Stimulated activated naive CD8-positive, alpha-beta T cell treated with anti-CD3 and anti-CD28 coated beads, Interleukin-15, amount 100 ng/mL, for 72 hours (primary cell): ENCODE results near the gene ACR.
"Not testable (repeated sequence)": the region's sequence is repeated elsewhere in the genome, so short reads cannot be mapped to it uniquely, and the experiment has no call there.

ENCODE experiments used
- ATAC-seq: fragments of 150-1000 bp; cut with Tn5 transposase; 2 replicates; pipeline ENCODE4 v1.10.0; 2021; ENCODE audit warnings: mild to moderate bottlenecking, moderate library complexity
- DNase-seq, 2 donors: peaks; one replicate each; pipeline ENCODE4 v3.0.0; 2021 to 2022
- H3K27ac Mint-ChIP-seq, 2 donors: one replicate each; pipeline ENCODE4 v1.8.0; 2022; ENCODE audit warnings: mild to moderate bottlenecking in 2 of 2, mixed read lengths in 2 of 2, moderate library complexity in 2 of 2
- H3K27me3 Mint-ChIP-seq: one replicate; pipeline ENCODE4 v1.8.0; 2022; ENCODE audit warnings: mixed read lengths
- H3K4me1 Mint-ChIP-seq: one replicate; pipeline ENCODE4 v1.8.0; 2022; ENCODE audit warnings: mild to moderate bottlenecking, mixed read lengths
- H3K4me3 Mint-ChIP-seq, 2 donors: one replicate each; pipeline ENCODE4 v1.8.0; 2022; ENCODE audit warnings: mild to moderate bottlenecking in 2 of 2, mixed read lengths in 2 of 2, moderate library complexity in 1 of 2
- H3K9me3 Mint-ChIP-seq, 2 donors: one replicate each; pipeline ENCODE4 v1.8.0; 2022; ENCODE audit warnings: mixed read lengths in 2 of 2

Gene ACR

GRCh38 chr22:50733521-50734342, 4.3 kb upstream of the ACR start:
- DNase-seq (peak in 1 of 2 donors; percentile 5), ATAC-seq (no peak)
- no peak overlapping the region for H3K4me3 Mint-ChIP-seq
- no peaks in the 10 kb centered on the region for H3K27me3 Mint-ChIP-seq
- no peaks in the 10 kb centered on the region for H3K9me3 Mint-ChIP-seq
- peak overlapping the region in 1 of 2 donors; percentile 55 for H3K27ac Mint-ChIP-seq
- no peaks in the 10 kb centered on the region for H3K4me1 Mint-ChIP-seq

- DNase-seq: peak in 1 of 2 donors; percentile 6
- no peak overlapping the region for H3K4me3 Mint-ChIP-seq
- no peaks in the 10 kb centered on the region for H3K4me1 Mint-ChIP-seq
- H3K27ac Mint-ChIP-seq: no peak overlapping the region
- H3K27me3 Mint-ChIP-seq: no peaks in the 10 kb centered on the region
- no peaks in the 10 kb centered on the region for H3K9me3 Mint-ChIP-seq
- ATAC-seq: no peak
Observed at GRCh38 chr22:50734343-50734771, 3.6 kb upstream of the ACR start.

- no peaks in the 10 kb centered on the region for H3K27me3 Mint-ChIP-seq
- H3K27ac Mint-ChIP-seq: no peak overlapping the region
- H3K4me3 Mint-ChIP-seq: no peak overlapping the region
- ATAC-seq (no peak), DNase-seq (peak in 1 of 2 donors; percentile 1)
- no peaks in the 10 kb centered on the region for H3K9me3 Mint-ChIP-seq
- H3K4me1 Mint-ChIP-seq: no peaks in the 10 kb centered on the region
Observed at GRCh38 chr22:50734986-50735738, 2.8 kb upstream of the ACR start.

- ATAC-seq: no peak
- Mint-ChIP-seq H3K9me3 (no peaks in the 10 kb centered on the region), H3K4me3 (no peak overlapping the region), H3K4me1 (no peaks in the 10 kb centered on the region), H3K27ac (no peak overlapping the region), H3K27me3 (no peaks in the 10 kb centered on the region)
- no peak for DNase-seq
Observed at GRCh38 chr22:50735739-50736030, 2.3 kb upstream of the ACR start.

- no peaks in the 10 kb centered on the region for H3K4me1 Mint-ChIP-seq
- H3K27ac Mint-ChIP-seq: peak overlapping the region in 1 of 2 donors; percentile 61
- H3K9me3 Mint-ChIP-seq: no peaks in the 10 kb centered on the region
- H3K27me3 Mint-ChIP-seq: no peaks in the 10 kb centered on the region
- no peak overlapping the region for H3K4me3 Mint-ChIP-seq
- DNase-seq (no peak), ATAC-seq (no peak)
Observed at GRCh38 chr22:50738649-50739227, 734 bp downstream of the ACR start.

GRCh38 chr22:50739279-50739691, 1.3 kb downstream of the ACR start:
- Mint-ChIP-seq H3K4me3 (no peak overlapping the region), H3K9me3 (no peaks in the 10 kb centered on the region), H3K27me3 (no peaks in the 10 kb centered on the region), H3K27ac (no peak overlapping the region), H3K4me1 (no peaks in the 10 kb centered on the region)
- ATAC-seq (no peak), DNase-seq (no peak)

GRCh38 chr22:50739894-50740293, 1.9 kb downstream of the ACR start:
- ATAC-seq (no peak), DNase-seq (no peak)
- Mint-ChIP-seq H3K4me1 (no peaks in the 10 kb centered on the region), H3K9me3 (no peaks in the 10 kb centered on the region), H3K27me3 (no peaks in the 10 kb centered on the region), H3K4me3 (no peak overlapping the region), H3K27ac (no peak overlapping the region)

- H3K9me3 Mint-ChIP-seq, H3K27me3 Mint-ChIP-seq, H3K4me3 Mint-ChIP-seq, H3K27ac Mint-ChIP-seq, H3K4me1 Mint-ChIP-seq, ATAC-seq, DNase-seq: not testable (repeated sequence)
Observed at GRCh38 chr22:50740714-50741113, 2.7 kb downstream of the ACR start.

GRCh38 chr22:50744424-50744823, 6.4 kb downstream of the ACR start:
- not testable (repeated sequence) for H3K4me1 Mint-ChIP-seq, H3K27me3 Mint-ChIP-seq, H3K4me3 Mint-ChIP-seq, ATAC-seq, H3K9me3 Mint-ChIP-seq, H3K27ac Mint-ChIP-seq, DNase-seq

- H3K4me1 Mint-ChIP-seq, H3K27ac Mint-ChIP-seq, H3K27me3 Mint-ChIP-seq, H3K4me3 Mint-ChIP-seq, H3K9me3 Mint-ChIP-seq, DNase-seq, ATAC-seq: not testable (repeated sequence)
Observed at GRCh38 chr22:50747521-50747920, 9.5 kb downstream of the ACR start.

- not testable (repeated sequence) for H3K4me3 Mint-ChIP-seq, DNase-seq, H3K27me3 Mint-ChIP-seq, ATAC-seq, H3K9me3 Mint-ChIP-seq, H3K27ac Mint-ChIP-seq, H3K4me1 Mint-ChIP-seq
Observed at GRCh38 chr22:50748630-50749029, 10.6 kb downstream of the ACR start.

- peak overlapping the region in 1 of 2 donors; percentile 43 for H3K27ac Mint-ChIP-seq
- ATAC-seq, DNase-seq: not testable (repeated sequence)
Observed at GRCh38 chr22:50749302-50750074, 11.5 kb downstream of the ACR start.

GRCh38 chr22:50755251-50755650, 17.2 kb downstream of the ACR start:
- H3K4me1 Mint-ChIP-seq, H3K27ac Mint-ChIP-seq, H3K4me3 Mint-ChIP-seq, ATAC-seq, DNase-seq, H3K27me3 Mint-ChIP-seq, H3K9me3 Mint-ChIP-seq: not testable (repeated sequence)

More at GRCh38 chr22:50749302-50750074, 11.5 kb downstream of the ACR start:
- H3K9me3 Mint-ChIP-seq, H3K27me3 Mint-ChIP-seq, H3K4me3 Mint-ChIP-seq, H3K4me1 Mint-ChIP-seq: not testable (repeated sequence)

- ATAC-seq, H3K9me3 Mint-ChIP-seq, H3K4me1 Mint-ChIP-seq, DNase-seq, H3K27ac Mint-ChIP-seq, H3K27me3 Mint-ChIP-seq: not testable (repeated sequence)
- peak overlapping the region; percentile 85 to 92 for H3K4me3 Mint-ChIP-seq
Observed at GRCh38 chr22:50756406-50756805, 18.4 kb downstream of the ACR start.

- not testable (repeated sequence) for H3K4me1 Mint-ChIP-seq, H3K27me3 Mint-ChIP-seq, H3K9me3 Mint-ChIP-seq
- peak; percentile 80 for ATAC-seq
- Mint-ChIP-seq H3K4me3 (peak overlapping the region; percentile 85 to 92), H3K27ac (peak overlapping the region; percentile 4 to 79)
- peak; percentile 70 for DNase-seq
Observed at GRCh38 chr22:50756949-50757491, 19.0 kb downstream of the ACR start.
